Panc1 (cell line): Measurements from ENCODE around the gene KLK7.

Source experiments
- POLR2AphosphoS5 ChIP-seq: IDR thresholded peaks from 2 replicates; pipeline ENCODE4 v1.6.1; 2012; ENCODE audit warnings: mild to moderate bottlenecking, low read depth, low read length, moderate library complexity
- SIN3A ChIP-seq: IDR thresholded peaks from 2 replicates; pipeline ENCODE4 v1.6.1; 2012; ENCODE audit warnings: low read depth, mild to moderate bottlenecking, low read length, moderate library complexity, borderline replicate concordance; ENCODE audit not compliant: insufficient read depth
- TCF7L2 ChIP-seq: IDR thresholded peaks from 2 replicates; pipeline ENCODE4 v1.6.1; 2011; ENCODE audit warnings: mild to moderate bottlenecking, low read depth, low read length, inconsistent platforms
- TF ChIP-seq, protein P1 (sequence below): fragments of 450-650 bp; IDR thresholded peaks from 2 replicates; pipeline ENCODE4 v1.5.1; 2017; ENCODE audit warnings: mild to moderate bottlenecking

DNA sequence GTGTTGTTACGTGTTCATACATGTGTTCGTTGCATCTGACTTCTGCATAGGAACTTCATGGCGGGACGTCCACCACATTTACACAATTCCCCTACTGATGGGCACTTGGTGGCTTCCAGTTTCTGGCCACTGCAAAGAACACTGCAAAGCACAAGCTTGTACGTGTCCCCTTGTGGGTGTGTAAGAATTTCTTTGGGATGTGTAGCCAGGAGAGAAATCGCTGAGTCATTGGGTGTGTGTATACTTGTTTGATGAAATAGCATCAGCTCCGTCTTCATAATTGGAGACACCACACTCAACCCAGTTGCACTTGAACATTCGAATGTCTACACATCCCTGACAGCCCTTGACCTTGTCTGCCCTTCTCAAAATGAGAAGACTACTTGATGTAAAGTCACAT, 50.1 kb downstream of the KLK7 start:
- TF ChIP-seq, protein P1, sequence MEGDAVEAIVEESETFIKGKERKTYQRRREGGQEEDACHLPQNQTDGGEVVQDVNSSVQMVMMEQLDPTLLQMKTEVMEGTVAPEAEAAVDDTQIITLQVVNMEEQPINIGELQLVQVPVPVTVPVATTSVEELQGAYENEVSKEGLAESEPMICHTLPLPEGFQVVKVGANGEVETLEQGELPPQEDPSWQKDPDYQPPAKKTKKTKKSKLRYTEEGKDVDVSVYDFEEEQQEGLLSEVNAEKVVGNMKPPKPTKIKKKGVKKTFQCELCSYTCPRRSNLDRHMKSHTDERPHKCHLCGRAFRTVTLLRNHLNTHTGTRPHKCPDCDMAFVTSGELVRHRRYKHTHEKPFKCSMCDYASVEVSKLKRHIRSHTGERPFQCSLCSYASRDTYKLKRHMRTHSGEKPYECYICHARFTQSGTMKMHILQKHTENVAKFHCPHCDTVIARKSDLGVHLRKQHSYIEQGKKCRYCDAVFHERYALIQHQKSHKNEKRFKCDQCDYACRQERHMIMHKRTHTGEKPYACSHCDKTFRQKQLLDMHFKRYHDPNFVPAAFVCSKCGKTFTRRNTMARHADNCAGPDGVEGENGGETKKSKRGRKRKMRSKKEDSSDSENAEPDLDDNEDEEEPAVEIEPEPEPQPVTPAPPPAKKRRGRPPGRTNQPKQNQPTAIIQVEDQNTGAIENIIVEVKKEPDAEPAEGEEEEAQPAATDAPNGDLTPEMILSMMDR, result no peak
- no peak for TF ChIP-seq SIN3A
- TF ChIP-seq POLR2AphosphoS5, result no peak
- TF ChIP-seq TCF7L2, result no peak
